Fibroblast of lung (primary cell): ENCODE data around the gene MBD6.

Source experiments
- EZH2 ChIP-seq: IDR thresholded peaks from 2 replicates; pipeline ENCODE4 v1.5.1; 2012; ENCODE audit warnings: low read length, control low read depth, mild to moderate bottlenecking; ENCODE audit errors: missing control alignments
- TF ChIP-seq, protein P1 (sequence below), 2 donors: IDR thresholded peaks in 1 of 2; conservative IDR thresholded peaks in 1 of 2; 1 replicate in 1 of 2; 2 replicates in 1 of 2; pipeline ENCODE4 v1.5.1; 2011 to 2012; ENCODE audit warnings: low read length in 2 of 2, control low read depth in 1 of 2, inconsistent platforms in 1 of 2, low read depth in 1 of 2, mild to moderate bottlenecking in 1 of 2

DNA sequence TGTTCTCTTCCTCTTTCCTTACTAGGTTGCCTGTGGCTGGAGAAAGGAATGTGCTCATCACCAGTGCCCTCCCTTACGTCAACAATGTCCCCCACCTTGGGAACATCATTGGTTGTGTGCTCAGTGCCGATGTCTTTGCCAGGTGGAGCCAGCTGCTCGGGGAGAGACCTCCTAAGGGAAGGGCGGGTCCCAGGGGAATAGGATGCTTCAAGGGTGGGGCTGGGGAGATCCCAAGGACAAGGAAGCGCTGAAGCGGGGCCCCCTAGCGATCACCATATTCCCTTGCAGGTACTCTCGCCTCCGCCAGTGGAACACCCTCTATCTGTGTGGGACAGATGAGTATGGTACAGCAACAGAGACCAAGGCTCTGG, 24.5 kb upstream of the MBD6 start:
- TF ChIP-seq, protein P1, sequence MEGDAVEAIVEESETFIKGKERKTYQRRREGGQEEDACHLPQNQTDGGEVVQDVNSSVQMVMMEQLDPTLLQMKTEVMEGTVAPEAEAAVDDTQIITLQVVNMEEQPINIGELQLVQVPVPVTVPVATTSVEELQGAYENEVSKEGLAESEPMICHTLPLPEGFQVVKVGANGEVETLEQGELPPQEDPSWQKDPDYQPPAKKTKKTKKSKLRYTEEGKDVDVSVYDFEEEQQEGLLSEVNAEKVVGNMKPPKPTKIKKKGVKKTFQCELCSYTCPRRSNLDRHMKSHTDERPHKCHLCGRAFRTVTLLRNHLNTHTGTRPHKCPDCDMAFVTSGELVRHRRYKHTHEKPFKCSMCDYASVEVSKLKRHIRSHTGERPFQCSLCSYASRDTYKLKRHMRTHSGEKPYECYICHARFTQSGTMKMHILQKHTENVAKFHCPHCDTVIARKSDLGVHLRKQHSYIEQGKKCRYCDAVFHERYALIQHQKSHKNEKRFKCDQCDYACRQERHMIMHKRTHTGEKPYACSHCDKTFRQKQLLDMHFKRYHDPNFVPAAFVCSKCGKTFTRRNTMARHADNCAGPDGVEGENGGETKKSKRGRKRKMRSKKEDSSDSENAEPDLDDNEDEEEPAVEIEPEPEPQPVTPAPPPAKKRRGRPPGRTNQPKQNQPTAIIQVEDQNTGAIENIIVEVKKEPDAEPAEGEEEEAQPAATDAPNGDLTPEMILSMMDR (conservative IDR thresholded peaks at IDR 0.05 in 1 of 2, IDR thresholded peaks at IDR 0.05 in 1 of 2; ENCODE audit: low read depth in 1 of 2, low read length in 2 of 2), result no peak
- TF ChIP-seq EZH2, result no peak
